GM19467 (cell line): ENCODE data around the gene IL10RB.
"Not testable (repeated sequence)": the region's sequence is repeated elsewhere in the genome, so short reads cannot be mapped to it uniquely, and the experiment has no call there.

Source experiments
- ATAC-seq: cut with Tn5 transposase; IDR thresholded peaks from one replicate; pipeline ENCODE4 v1.9.1; 2021; ENCODE audit warnings: mild to moderate bottlenecking, moderate library complexity; ENCODE audit not compliant: unreplicated experiment

Gene IL10RB

GRCh38 chr21:33240404-33240803 lies 25.8 kb upstream of the IL10RB start:
- no peak for ATAC-seq

GRCh38 chr21:33241846-33242245 lies 24.3 kb upstream of the IL10RB start:
- ATAC-seq: no peak

GRCh38 chr21:33242846-33243245 lies 23.3 kb upstream of the IL10RB start:
- ATAC-seq: not testable (repeated sequence)

GRCh38 chr21:33244082-33244778 lies 21.9 kb upstream of the IL10RB start:
- no peak for ATAC-seq

GRCh38 chr21:33244779-33245105 lies 21.4 kb upstream of the IL10RB start:
- ATAC-seq: no peak

GRCh38 chr21:33245289-33245918 lies 20.8 kb upstream of the IL10RB start:
- ATAC-seq: no peak

GRCh38 chr21:33246506-33246905 lies 19.7 kb upstream of the IL10RB start:
- ATAC-seq: no peak

GRCh38 chr21:33246963-33247362 lies 19.2 kb upstream of the IL10RB start:
- no peak for ATAC-seq

GRCh38 chr21:33247599-33247998 lies 18.6 kb upstream of the IL10RB start:
- no peak for ATAC-seq

GRCh38 chr21:33249331-33250002 lies 16.7 kb upstream of the IL10RB start:
- no peak for ATAC-seq

GRCh38 chr21:33251119-33251518 lies 15.0 kb upstream of the IL10RB start:
- ATAC-seq: no peak

GRCh38 chr21:33253382-33253781 lies 12.8 kb upstream of the IL10RB start:
- not testable (repeated sequence) for ATAC-seq

GRCh38 chr21:33254766-33255165 lies 11.4 kb upstream of the IL10RB start:
- ATAC-seq: no peak

GRCh38 chr21:33255404-33255803 lies 10.8 kb upstream of the IL10RB start:
- no peak for ATAC-seq

GRCh38 chr21:33256019-33256418 lies 10.1 kb upstream of the IL10RB start:
- ATAC-seq: no peak

- ATAC-seq: no peak
Observed at GRCh38 chr21:33257094-33257803, 8.9 kb upstream of the IL10RB start.

- no peak for ATAC-seq
Observed at GRCh38 chr21:33258475-33258874, 7.7 kb upstream of the IL10RB start.

GRCh38 chr21:33259428-33259827 lies 6.7 kb upstream of the IL10RB start:
- ATAC-seq: no peak

- no peak for ATAC-seq
Observed at GRCh38 chr21:33259995-33260394, 6.2 kb upstream of the IL10RB start.

- no peak for ATAC-seq
Observed at GRCh38 chr21:33261635-33262034, 4.5 kb upstream of the IL10RB start.

- ATAC-seq: no peak
Observed at GRCh38 chr21:33262921-33263320, 3.2 kb upstream of the IL10RB start.

- ATAC-seq: no peak
Observed at GRCh38 chr21:33264561-33264960, 1.6 kb upstream of the IL10RB start.
